T-helper 17 cell (primary cell): ENCODE data around the gene INTS11. TPM values are rescaled to one million over a fixed set of nuclear protein-coding genes. Genes with fewer than 3 reads are reported as not detected.

Experiments
- ATAC-seq: fragments of 150-1000 bp; cut with Tn5 transposase; 2 replicates; pipeline ENCODE4 v1.10.0; 2021; ENCODE audit warnings: mild to moderate bottlenecking, moderate library complexity
- DNase-seq, 3 donors: peaks; one replicate each; pipeline versions ENCODE4 v3.0.0 to v3.0.0-alpha.2; 2020 to 2021
- H3K9me3 ChIP-seq: one replicate; pipeline ENCODE4 v1.7.0; 2013; ENCODE audit warnings: low read length, mild to moderate bottlenecking; ENCODE audit not compliant: control insufficient read depth, poor library complexity, severe bottlenecking
- H3K27ac Mint-ChIP-seq: one replicate; pipeline ENCODE4 v1.8.0; 2022; ENCODE audit warnings: mild to moderate bottlenecking, moderate library complexity, mixed read lengths
- H3K27me3 Mint-ChIP-seq: one replicate; pipeline ENCODE4 v1.8.0; 2022; ENCODE audit warnings: mixed read lengths
- H3K36me3 Mint-ChIP-seq: one replicate; pipeline ENCODE4 v1.8.0; 2022; ENCODE audit warnings: low read depth, mixed read lengths
- H3K4me1 Mint-ChIP-seq: one replicate; pipeline ENCODE4 v1.8.0; 2022; ENCODE audit warnings: mild to moderate bottlenecking, mixed read lengths
- H3K4me3 Mint-ChIP-seq: one replicate; pipeline ENCODE4 v1.8.0; 2022; ENCODE audit warnings: mild to moderate bottlenecking, moderate library complexity, mixed read lengths
- total RNA-seq, 4 donors: library from RNA in 2 of 4; stranded (reverse) in 2 of 4; gene quantifications; one replicate each; pipeline ENCODE4 v1.2.3 and lab custom pipeline; 2022 to 2026

INTS11 gene
- total RNA-seq, 2 donors from 2014 or later, result 130 to 132 TPM

- no peaks in the 10 kb centered on the region for H3K9me3 ChIP-seq
- Mint-ChIP-seq H3K36me3 (no peaks in the 10 kb centered on the region), H3K27me3 (no peaks in the 10 kb centered on the region), H3K4me1 (peaks cover 22% of the 10 kb centered on the region), H3K4me3 (no peak overlapping the region), H3K27ac (no peak overlapping the region)
- no peak for DNase-seq
- no peak for ATAC-seq
Measured at GRCh38 chr1:1262071-1262470, 62.4 kb downstream of the INTS11 start.

Other genes with a start within 250 kb of the INTS11 start
- 10 to 100 TPM; 13.4 to 17.1 TPM for gene C1orf159, start 208.6 kb downstream of the INTS11 start, total RNA-seq
- 1 to 10 TPM in 1 of 2 donors, under 1 TPM in 1; 0.86 to 2.5 TPM for gene TTLL10, start 150.8 kb downstream of the INTS11 start, total RNA-seq
- gene TNFRSF18, start 118.1 kb downstream of the INTS11 start, total RNA-seq, result 10 to 100 TPM; 47.9 to 80.4 TPM
- gene TNFRSF4, start 110.5 kb downstream of the INTS11 start, total RNA-seq, result 100 to 1,000 TPM in 1 of 2 donors, 10 to 100 TPM in 1; 94.7 to 127 TPM
- 100 to 1,000 TPM; 129 to 146 TPM for gene SDF4, start 92.7 kb downstream of the INTS11 start, total RNA-seq
- 1 to 10 TPM; 8.4 to 9.4 TPM for gene B3GALT6, start 92.4 kb downstream of the INTS11 start, total RNA-seq
- 1 to 10 TPM in 1 of 2 donors, under 1 TPM in 1; 0.91 to 2.0 TPM for gene C1QTNF12, start 77.9 kb downstream of the INTS11 start, total RNA-seq
- 10 to 100 TPM; 50.6 to 57.7 TPM for gene UBE2J2, start 50.8 kb downstream of the INTS11 start, total RNA-seq
- 1 to 10 TPM; 4.6 to 8.0 TPM for gene SCNN1D, start 44.2 kb downstream of the INTS11 start, total RNA-seq
- 10 to 100 TPM; 63.5 to 66.2 TPM for gene ACAP3, start 16.7 kb downstream of the INTS11 start, total RNA-seq
- gene PUSL1, start 16.1 kb downstream of the INTS11 start, total RNA-seq, result 10 to 100 TPM; 10.6 to 14.9 TPM
- gene CPTP, start 142 bp upstream of the INTS11 start, total RNA-seq, result 10 to 100 TPM; 14.3 to 15.7 TPM
- under 1 TPM; 0.72 to 0.96 TPM for gene TAS1R3, start 6.6 kb upstream of the INTS11 start, total RNA-seq
- gene DVL1, start 24.8 kb upstream of the INTS11 start, total RNA-seq, result 10 to 100 TPM; 41.0 to 45.8 TPM
- gene MXRA8, start 33.9 kb upstream of the INTS11 start, total RNA-seq, result 1 to 10 TPM in 1 of 2 donors, under 1 TPM in 1; 0.42 to 1.0 TPM
- 10 to 100 TPM; 58.3 to 62.6 TPM for gene AURKAIP1, start 50.5 kb upstream of the INTS11 start, total RNA-seq
- 100 to 1,000 TPM; 231 to 252 TPM for gene CCNL2, start 74.7 kb upstream of the INTS11 start, total RNA-seq
- 10 to 100 TPM; 88.0 to 92.1 TPM for gene MRPL20, start 82.6 kb upstream of the INTS11 start, total RNA-seq
- not detected for gene ANKRD65, start 96.6 kb upstream of the INTS11 start, total RNA-seq
- gene VWA1, start 111.0 kb upstream of the INTS11 start, total RNA-seq, result not detected
- 1 to 10 TPM in 1 of 2 donors, under 1 TPM in 1; 0.13 to 2.9 TPM for gene ATAD3C, start 125.0 kb upstream of the INTS11 start, total RNA-seq
- gene ATAD3B, start 147.1 kb upstream of the INTS11 start, total RNA-seq, result 10 to 100 TPM; 41.7 to 45.1 TPM
- gene ATAD3A, start 187.5 kb upstream of the INTS11 start, total RNA-seq, result 10 to 100 TPM; 20.3 to 23.3 TPM
- under 1 TPM in 1 of 2 donors, not detected in 1; 0.44 TPM for gene TMEM240, start 216.0 kb upstream of the INTS11 start, total RNA-seq